GM21717 (cell line): ENCODE results near the gene PPP6R3.
"Not testable (repeated sequence)": the region's sequence is repeated elsewhere in the genome, so short reads cannot be mapped to it uniquely, and the experiment has no call there.

ENCODE experiments used
- ATAC-seq: cut with Tn5 transposase; IDR thresholded peaks from one replicate; pipeline ENCODE4 v1.9.1; 2021; ENCODE audit warnings: mild to moderate bottlenecking, moderate library complexity; ENCODE audit not compliant: unreplicated experiment

PPP6R3 gene

GRCh38 chr11:68591719-68592118, 131.2 kb downstream of the PPP6R3 start:
- ATAC-seq = no peak

GRCh38 chr11:68593441-68593840, 132.9 kb downstream of the PPP6R3 start:
- no peak for ATAC-seq

GRCh38 chr11:68594123-68594522, 133.6 kb downstream of the PPP6R3 start:
- ATAC-seq = no peak

GRCh38 chr11:68596231-68596630, 135.7 kb downstream of the PPP6R3 start:
- ATAC-seq = no peak

GRCh38 chr11:68598816-68599653, 138.5 kb downstream of the PPP6R3 start:
- ATAC-seq = no peak

GRCh38 chr11:68601147-68601546, 140.6 kb downstream of the PPP6R3 start:
- no peak for ATAC-seq

GRCh38 chr11:68609761-68610160, 149.2 kb downstream of the PPP6R3 start:
- no peak for ATAC-seq

GRCh38 chr11:68610452-68611116, 150.0 kb downstream of the PPP6R3 start:
- no peak for ATAC-seq

- ATAC-seq = no peak
Observed at GRCh38 chr11:68615657-68616056, 155.1 kb downstream of the PPP6R3 start.

- no peak for ATAC-seq
Observed at GRCh38 chr11:68617925-68618809, 157.6 kb downstream of the PPP6R3 start.

GRCh38 chr11:68621826-68622225, 161.3 kb downstream of the PPP6R3 start:
- ATAC-seq = no peak

- not testable (repeated sequence) for ATAC-seq
Observed at GRCh38 chr11:68623706-68624105, 163.2 kb downstream of the PPP6R3 start.

- not testable (repeated sequence) for ATAC-seq
Observed at GRCh38 chr11:68625069-68625468, 164.5 kb downstream of the PPP6R3 start.

- not testable (repeated sequence) for ATAC-seq
Observed at GRCh38 chr11:68626236-68626635, 165.7 kb downstream of the PPP6R3 start.

GRCh38 chr11:68628837-68629236, 168.3 kb downstream of the PPP6R3 start:
- not testable (repeated sequence) for ATAC-seq

GRCh38 chr11:68632375-68632774, 171.8 kb downstream of the PPP6R3 start:
- ATAC-seq = not testable (repeated sequence)

GRCh38 chr11:68632802-68633201, 172.2 kb downstream of the PPP6R3 start:
- ATAC-seq = no peak

- not testable (repeated sequence) for ATAC-seq
Observed at GRCh38 chr11:68634606-68635005, 174.1 kb downstream of the PPP6R3 start.

GRCh38 chr11:68635172-68635571, 174.6 kb downstream of the PPP6R3 start:
- ATAC-seq = not testable (repeated sequence)

GRCh38 chr11:68635883-68636282, 175.3 kb downstream of the PPP6R3 start:
- ATAC-seq = not testable (repeated sequence)

- ATAC-seq = not testable (repeated sequence)
Observed at GRCh38 chr11:68639322-68639721, 178.8 kb downstream of the PPP6R3 start.
